K562 (cell line): Measurements from ENCODE around the gene MLANA.

Experiments used
- POLR2G ChIP-seq: fragments of 200-400 bp; formaldehyde crosslinking; IDR thresholded peaks from 2 replicates; pipeline ENCODE4 v1.6.1; 2017; ENCODE audit warnings: low read depth, mild to moderate bottlenecking, antibody characterized with exemption, low read length, moderate library complexity
- YY1 ChIP-seq, 3 experiments: IDR thresholded peaks; 2 replicates each; pipeline ENCODE4 v1.6.1; 2011; ENCODE audit warnings: low read length in 2 of 3, mild to moderate bottlenecking in 2 of 3, moderate library complexity in 2 of 3, borderline replicate concordance in 1 of 3, control low read depth in 1 of 3, low read depth in 1 of 3; ENCODE audit not compliant: insufficient read depth in 3 of 3, insufficient replicate concordance in 2 of 3, control insufficient read depth in 1 of 3, insufficient read length in 1 of 3; ENCODE audit errors: extremely low read depth in 1 of 3
- ZNF224 ChIP-seq: sonication (generic); formaldehyde crosslinking; IDR thresholded peaks from 2 replicates; pipeline ENCODE4 v1.8.0; 2022; ENCODE audit warnings: mild to moderate bottlenecking, missing genetic modification reagents
- ZNF280A ChIP-seq: fragments of 450-650 bp; IDR thresholded peaks from 2 replicates; pipeline ENCODE4 v1.6.1; 2018; ENCODE audit warnings: mild to moderate bottlenecking, low read depth; ENCODE audit not compliant: partially characterized antibody

- no peak for TF ChIP-seq ZNF280A
- TF ChIP-seq POLR2G: no peak
- TF ChIP-seq YY1 (IDR thresholded peaks at IDR 0.05; ENCODE audit: borderline replicate concordance in 1 of 3, control insufficient read depth in 1 of 3, extremely low read depth in 1 of 3, insufficient read depth in 3 of 3, insufficient read length in 1 of 3, insufficient replicate concordance in 2 of 3, low read depth in 1 of 3, low read length in 2 of 3): no peak
- no peak for TF ChIP-seq ZNF224 (CRISPR knock-in tag)
Measured at GRCh38 chr9:5886114-5886939, 4.4 kb upstream of the MLANA start.
